ENCODE results near the gene DTNB. TPM values are rescaled to one million over a fixed set of nuclear protein-coding genes. Genes with fewer than 3 reads are reported as not detected.
"Not testable (repeated sequence)": the region's sequence is repeated elsewhere in the genome, so short reads cannot be mapped to it uniquely, and the experiment has no call there.

Gene DTNB
- total RNA-seq, 4 donors from 2014 or later = 3.0 to 7.5 (median 4.3) TPM

- DNase-seq (ENCODE audit: extremely low spot score) = no peak
- Histone ChIP-seq H3K4me3 (no peak overlapping the region), H3K36me3 (peaks cover 0 to 9% (median 0%) of the 10 kb centered on the region in 4 donors), H3K4me1 (peaks cover 0 to 4% (median 0%) of the 10 kb centered on the region in 4 donors), H3K27me3 (no peaks in the 10 kb centered on the region), H3K9me3 (no peaks in the 10 kb centered on the region), H3K27ac (replicated peaks in 1 of 4) (no peak overlapping the region)
- 89% methylated on average over 3 of the region's 3 CpGs for WGBS
- TF ChIP-seq EP300 (IDR thresholded peaks at IDR 0.05) (no peak), POLR2A (IDR thresholded peaks at IDR 0.05; ENCODE audit: low read depth) (no peak), POLR2AphosphoS5 (IDR thresholded peaks at IDR 0.05) (no peak), CTCF (IDR thresholded peaks at IDR 0.05) (no peak)
- intact Hi-C loops (cut with DNase I) = no loop called here
Observed at GRCh38 chr2:25416674-25417073, 256.7 kb downstream of the DTNB start.

GRCh38 chr2:25414781-25415180 is 258.6 kb downstream of the DTNB start:
- H3K4me3 ChIP-seq = no peak overlapping the region
- WGBS = 98% methylated on average over 6 of the region's 6 CpGs
- intact Hi-C loops (cut with DNase I) = no loop called here
- TF ChIP-seq POLR2A (IDR thresholded peaks at IDR 0.05; ENCODE audit: low read depth) = no peak
- TF ChIP-seq POLR2AphosphoS5 (IDR thresholded peaks at IDR 0.05) = no peak
- TF ChIP-seq EP300 (IDR thresholded peaks at IDR 0.05) = no peak
- no peak for TF ChIP-seq CTCF (IDR thresholded peaks at IDR 0.05)
- no peaks in the 10 kb centered on the region for H3K9me3 ChIP-seq
- no peak overlapping the region for H3K27ac ChIP-seq (replicated peaks in 1 of 4)
- H3K27me3 ChIP-seq = no peaks in the 10 kb centered on the region
- peaks cover 0 to 9% (median 0%) of the 10 kb centered on the region in 4 donors for H3K36me3 ChIP-seq
- DNase-seq (ENCODE audit: extremely low spot score) = no peak
- H3K4me1 ChIP-seq = no peaks in the 10 kb centered on the region

GRCh38 chr2:25413409-25413808 is 260.0 kb downstream of the DTNB start:
- intact Hi-C loops (cut with DNase I); H3K36me3 ChIP-seq; DNase-seq (ENCODE audit: extremely low spot score); H3K4me1 ChIP-seq; H3K27ac ChIP-seq (replicated peaks in 1 of 4); H3K4me3 ChIP-seq; H3K9me3 ChIP-seq; H3K27me3 ChIP-seq: not testable (repeated sequence)
- WGBS = 98% methylated on average over 7 of the region's 7 CpGs

GRCh38 chr2:25411753-25412152 is 261.6 kb downstream of the DTNB start:
- DNase-seq (ENCODE audit: extremely low spot score) = no peak
- H3K9me3 ChIP-seq = no peaks in the 10 kb centered on the region
- no peaks in the 10 kb centered on the region for H3K27me3 ChIP-seq
- H3K4me1 ChIP-seq = no peaks in the 10 kb centered on the region
- TF ChIP-seq POLR2A (IDR thresholded peaks at IDR 0.05; ENCODE audit: low read depth) = no peak
- H3K4me3 ChIP-seq = no peak overlapping the region
- intact Hi-C loops (cut with DNase I) = no loop called here
- H3K36me3 ChIP-seq = no peaks in the 10 kb centered on the region
- whole genome bisulfite sequencing = 70% methylated on average over 6 of the region's 6 CpGs
- H3K27ac ChIP-seq (replicated peaks in 1 of 4) = no peak overlapping the region

GRCh38 chr2:25411281-25411680 is 262.1 kb downstream of the DTNB start:
- no peaks in the 10 kb centered on the region for H3K27me3 ChIP-seq
- DNase-seq (ENCODE audit: extremely low spot score) = no peak
- no peak overlapping the region for H3K4me3 ChIP-seq
- H3K9me3 ChIP-seq = no peaks in the 10 kb centered on the region
- H3K27ac ChIP-seq (replicated peaks in 1 of 4) = no peak overlapping the region
- 72% methylated on average over 8 of the region's 8 CpGs for WGBS
- intact Hi-C loops (cut with DNase I) = no loop called here
- H3K36me3 ChIP-seq = no peaks in the 10 kb centered on the region
- no peaks in the 10 kb centered on the region for H3K4me1 ChIP-seq
- TF ChIP-seq POLR2AphosphoS5 (IDR thresholded peaks at IDR 0.05) (no peak), CTCF (IDR thresholded peaks at IDR 0.05) (no peak), EP300 (IDR thresholded peaks at IDR 0.05) (no peak), POLR2A (IDR thresholded peaks at IDR 0.05; ENCODE audit: low read depth) (no peak)

- TF ChIP-seq CTCF (IDR thresholded peaks at IDR 0.05) (no peak), EP300 (IDR thresholded peaks at IDR 0.05) (no peak), POLR2AphosphoS5 (IDR thresholded peaks at IDR 0.05) (no peak), POLR2A (IDR thresholded peaks at IDR 0.05; ENCODE audit: low read depth) (no peak)
- Histone ChIP-seq H3K27me3 (no peaks in the 10 kb centered on the region), H3K4me1 (no peaks in the 10 kb centered on the region), H3K36me3 (no peaks in the 10 kb centered on the region), H3K9me3 (no peaks in the 10 kb centered on the region), H3K27ac (replicated peaks in 1 of 4) (no peak overlapping the region), H3K4me3 (no peak overlapping the region)
- DNase-seq (ENCODE audit: extremely low spot score) = no peak
- intact Hi-C loops (cut with DNase I) = no loop called here
- 78% methylated on average over 6 of the region's 6 CpGs for WGBS
Observed at GRCh38 chr2:25410370-25410769, 263.0 kb downstream of the DTNB start.

Measured in esophagus muscularis mucosa (tissue), 4 donors.